GM19035 (cell line): ENCODE data around the gene ATG4A.

ENCODE experiments used
- ATAC-seq: cut with Tn5 transposase; IDR thresholded peaks from one replicate; pipeline ENCODE4 v1.9.1; 2021; ENCODE audit not compliant: unreplicated experiment

ATG4A gene, protein sequence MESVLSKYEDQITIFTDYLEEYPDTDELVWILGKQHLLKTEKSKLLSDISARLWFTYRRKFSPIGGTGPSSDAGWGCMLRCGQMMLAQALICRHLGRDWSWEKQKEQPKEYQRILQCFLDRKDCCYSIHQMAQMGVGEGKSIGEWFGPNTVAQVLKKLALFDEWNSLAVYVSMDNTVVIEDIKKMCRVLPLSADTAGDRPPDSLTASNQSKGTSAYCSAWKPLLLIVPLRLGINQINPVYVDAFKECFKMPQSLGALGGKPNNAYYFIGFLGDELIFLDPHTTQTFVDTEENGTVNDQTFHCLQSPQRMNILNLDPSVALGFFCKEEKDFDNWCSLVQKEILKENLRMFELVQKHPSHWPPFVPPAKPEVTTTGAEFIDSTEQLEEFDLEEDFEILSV

DNA sequence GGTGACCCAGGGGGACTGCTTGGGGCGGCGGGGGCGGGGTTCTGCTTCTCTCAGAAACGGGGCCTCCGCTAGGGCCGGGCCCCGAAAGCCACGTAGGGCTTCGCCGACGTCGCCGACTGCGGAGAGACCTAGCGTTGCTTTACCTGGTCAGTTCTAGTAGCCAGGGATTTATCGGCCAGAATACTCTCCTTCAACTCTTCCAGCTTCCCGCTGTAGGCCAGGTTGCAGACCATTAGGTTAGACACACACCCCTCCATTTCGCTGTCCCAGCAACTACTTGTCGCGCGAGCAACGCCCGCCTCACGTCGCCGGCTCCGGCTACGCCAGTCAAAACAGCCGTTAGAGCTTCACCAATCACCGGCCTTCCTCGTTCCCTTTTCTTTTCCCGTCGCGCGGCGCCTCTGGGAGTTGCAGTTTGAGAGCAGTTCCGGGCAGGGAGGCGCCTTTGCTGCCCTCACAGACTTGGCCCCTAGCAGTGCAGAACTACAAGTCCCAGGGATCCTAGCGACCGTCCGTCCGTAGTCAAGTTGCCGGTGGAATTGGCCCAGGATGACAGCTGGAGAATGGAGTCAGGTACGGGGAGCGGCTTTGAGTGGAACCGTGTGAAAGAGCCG lies at the start of gene ATG4A, which contains the start of gene PSMD10:
Gene ATG4A (plus strand): TSS at position 515 of the 614 bp plus-strand sequence. CDS start 49 bp downstream, at position 564.
Gene PSMD10 (minus strand): TSS at position 279 of the 614 bp plus-strand sequence. CDS start 22 bp downstream, at position 257.
- ATAC-seq: peak; percentile 96

- ATAC-seq: no peak
Measured at GRCh38 chrX:108044554-108045256, 46.9 kb upstream of the ATG4A start, which contains the start of gene VSIG1. Gene VSIG1, plus strand, starts transcription at chrX:108045065. Its CDS starts 66 bp downstream, at chrX:108045131.

- no peak for ATAC-seq
Measured at GRCh38 chrX:108049649-108050048, 41.9 kb upstream of the ATG4A start.

DNA sequence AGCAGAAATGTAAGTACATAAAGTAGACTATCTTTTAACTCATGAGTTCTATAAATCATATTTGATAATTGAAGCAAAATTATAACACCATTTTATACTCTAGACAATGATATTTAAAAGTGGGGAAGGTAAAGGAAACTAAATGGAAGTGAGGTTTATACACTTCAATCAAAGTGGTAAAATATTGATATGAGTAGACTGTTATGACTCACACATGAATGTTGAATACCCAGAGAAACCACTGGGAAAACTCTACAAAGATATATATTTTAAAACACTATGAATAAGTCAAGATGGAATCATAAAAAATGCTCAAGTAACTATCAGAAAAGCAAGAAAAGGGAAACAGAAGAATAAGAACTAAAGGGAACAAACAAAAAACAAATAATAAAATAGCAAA lies 38.4 kb upstream of the ATG4A start:
- ATAC-seq: no peak

DNA sequence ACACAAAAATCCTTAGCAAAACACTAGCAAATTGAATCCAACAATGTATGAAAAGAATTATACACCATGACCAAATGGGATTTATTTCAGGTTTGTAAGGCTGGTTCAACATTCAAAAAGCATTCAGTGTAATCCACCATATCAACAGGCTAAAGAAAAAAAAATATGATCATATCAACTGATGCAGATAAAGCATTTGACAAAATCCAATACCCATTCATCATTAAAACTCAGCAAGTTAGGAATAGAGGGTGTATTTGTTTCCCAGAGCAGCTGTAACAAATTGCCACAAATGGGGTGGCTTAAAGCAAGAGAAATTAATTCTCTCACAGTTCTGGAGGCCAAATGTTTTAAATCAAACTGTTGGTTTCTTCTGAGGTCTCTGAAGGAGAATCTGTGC lies 36.0 kb upstream of the ATG4A start:
- no peak for ATAC-seq

DNA sequence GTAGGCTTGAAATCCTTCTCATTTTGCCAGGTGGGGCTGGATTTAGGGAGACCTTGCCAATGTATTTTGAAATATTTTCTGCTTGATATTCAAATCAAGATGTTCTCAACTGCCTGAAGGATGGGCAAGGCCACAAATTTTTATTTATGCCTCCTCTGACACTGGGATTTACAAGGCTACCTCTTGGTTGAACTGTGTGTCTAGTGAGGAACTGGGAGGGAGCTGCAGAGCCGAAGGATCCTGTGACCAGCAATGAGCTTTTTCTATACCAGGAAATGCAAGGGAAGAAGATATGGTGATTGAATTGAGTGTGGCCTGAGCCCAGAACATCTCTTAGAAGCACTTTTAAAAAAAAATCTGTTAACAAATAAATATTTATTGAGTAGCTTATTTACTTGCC lies 31.8 kb upstream of the ATG4A start:
- no peak for ATAC-seq

DNA sequence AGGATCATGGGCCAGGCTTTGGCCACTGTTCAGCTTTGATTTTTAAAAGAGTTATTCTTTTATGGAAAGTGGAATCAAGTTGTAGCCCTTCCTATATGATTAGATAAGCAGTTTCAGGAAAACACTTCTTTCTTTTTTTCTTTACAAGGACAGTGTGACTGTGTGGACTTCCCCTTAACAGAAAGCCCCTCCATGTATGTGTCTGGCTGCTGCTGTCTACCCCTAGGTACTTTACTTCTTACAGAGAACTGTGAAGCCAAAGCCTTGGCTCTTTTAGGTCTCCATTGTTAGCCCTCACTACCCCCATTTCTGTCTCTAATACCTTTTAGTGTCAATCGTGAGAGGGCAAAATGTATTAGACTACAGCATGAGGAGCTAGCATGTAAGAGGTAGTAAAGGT lies 27.6 kb upstream of the ATG4A start:
- no peak for ATAC-seq

DNA sequence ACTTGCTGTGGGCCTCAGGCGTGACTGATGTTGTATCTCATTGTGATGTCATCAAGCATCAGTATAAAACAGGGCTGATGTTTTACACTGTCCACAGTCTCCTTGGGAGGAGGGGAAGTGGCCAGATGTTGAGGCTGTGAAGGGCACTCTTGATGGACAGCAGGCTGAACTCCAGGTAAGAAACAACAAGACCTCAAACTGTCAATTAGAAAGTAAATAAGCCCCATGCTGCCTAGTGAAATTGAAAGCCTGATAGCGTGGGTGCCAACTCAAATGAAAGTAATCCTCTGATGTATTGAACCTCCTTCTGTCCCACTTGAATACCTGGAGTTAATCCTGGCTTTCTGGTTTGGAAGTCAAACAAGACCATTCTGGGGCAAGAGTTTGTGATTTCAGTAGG lies 27.0 kb upstream of the ATG4A start:
- ATAC-seq: no peak

GRCh38 chrX:108068121-108068520 lies 23.5 kb upstream of the ATG4A start:
- ATAC-seq: no peak

DNA sequence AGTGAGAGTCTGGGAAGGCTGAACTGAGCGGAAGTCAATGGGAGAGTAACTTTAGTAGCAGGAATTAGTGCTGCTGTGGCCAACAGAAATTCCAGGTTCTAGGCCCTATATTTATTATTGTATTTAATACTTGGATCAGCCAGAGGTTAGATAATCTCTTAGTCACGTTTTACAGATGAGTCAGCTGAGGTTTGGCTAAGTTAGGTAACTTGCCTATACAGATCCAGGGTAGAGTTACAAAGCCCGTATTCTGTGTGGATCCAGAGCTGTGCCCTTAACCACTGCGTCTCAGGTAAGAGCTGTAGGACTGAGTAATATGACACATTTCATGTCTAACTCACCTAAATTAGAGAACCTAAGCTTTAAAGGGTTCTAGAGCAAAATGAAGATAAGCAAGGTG lies 20.7 kb upstream of the ATG4A start:
- no peak for ATAC-seq

- no peak for ATAC-seq
Measured at GRCh38 chrX:108071578-108071977, 20.0 kb upstream of the ATG4A start.

GRCh38 chrX:108072746-108073145 lies 18.8 kb upstream of the ATG4A start:
- ATAC-seq: no peak

- ATAC-seq: no peak
Measured at GRCh38 chrX:108081110-108081509, 10.5 kb upstream of the ATG4A start.

- no peak for ATAC-seq
Measured at GRCh38 chrX:108087792-108088191, 3.8 kb upstream of the ATG4A start.

- ATAC-seq: no peak
Measured at GRCh38 chrX:108088511-108088910, 3.1 kb upstream of the ATG4A start.

- peak; percentile 4 for ATAC-seq
Measured at GRCh38 chrX:108090491-108091263, 901 bp upstream of the ATG4A start.

DNA sequence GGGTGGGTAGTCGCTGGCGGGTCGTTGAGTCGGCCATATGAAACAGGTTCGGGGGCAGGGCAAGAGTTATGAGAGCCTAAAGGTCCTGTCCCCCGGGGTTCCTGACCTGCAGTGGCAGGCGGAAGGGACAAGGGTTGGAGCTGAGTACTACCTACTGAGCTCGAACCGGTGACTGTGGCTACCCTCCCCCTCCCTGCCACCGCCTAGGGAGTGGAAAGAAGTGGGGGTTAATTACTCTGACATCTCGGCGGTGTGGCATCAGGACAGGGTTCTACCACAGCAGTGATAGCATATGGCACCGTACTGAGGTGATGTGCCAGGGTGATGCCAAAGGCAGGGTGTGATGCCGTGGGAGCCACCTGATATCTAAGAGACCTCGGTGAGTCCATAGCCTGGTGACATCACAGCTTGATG lies 307 bp downstream of the ATG4A start:
- ATAC-seq: peak; percentile 45

DNA sequence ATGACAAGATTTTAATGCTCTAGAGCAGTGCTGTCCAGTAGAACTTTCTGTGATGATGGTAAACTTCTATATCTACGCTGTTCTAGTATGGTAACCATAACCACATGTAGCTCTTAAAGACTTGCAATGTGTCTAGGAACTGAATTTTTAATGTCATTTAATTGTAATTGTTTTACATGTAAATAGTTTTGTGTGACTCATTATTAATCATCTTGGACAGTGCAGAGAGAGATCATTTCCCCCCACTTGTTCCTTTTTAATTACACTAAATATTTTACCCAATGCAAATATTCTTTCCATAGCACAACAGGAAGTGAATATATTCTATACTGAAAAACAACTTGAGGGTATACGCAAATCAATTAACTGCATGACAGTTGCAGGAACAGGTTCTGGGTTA lies 5.8 kb downstream of the ATG4A start:
- no peak for ATAC-seq

DNA sequence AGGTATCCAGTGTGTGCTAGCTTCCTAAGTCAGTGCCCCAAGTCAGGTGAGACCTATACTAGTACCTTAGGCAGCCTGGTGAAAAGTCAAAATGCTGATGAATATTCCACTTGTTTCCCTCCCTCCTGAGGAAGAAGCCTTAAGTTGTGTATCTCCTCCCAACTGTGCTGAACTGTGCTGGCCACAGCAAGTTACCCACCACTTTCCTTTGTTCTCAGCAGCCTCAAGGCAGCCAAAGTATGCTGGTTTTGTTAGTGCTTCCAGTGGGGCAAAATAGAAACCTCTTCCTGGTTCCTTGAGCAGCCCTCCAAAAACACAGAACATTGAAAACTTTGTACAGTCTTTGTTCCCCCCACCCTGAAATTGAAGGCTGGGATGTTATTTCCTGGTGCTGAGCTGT lies 13.9 kb downstream of the ATG4A start:
- ATAC-seq: no peak

DNA sequence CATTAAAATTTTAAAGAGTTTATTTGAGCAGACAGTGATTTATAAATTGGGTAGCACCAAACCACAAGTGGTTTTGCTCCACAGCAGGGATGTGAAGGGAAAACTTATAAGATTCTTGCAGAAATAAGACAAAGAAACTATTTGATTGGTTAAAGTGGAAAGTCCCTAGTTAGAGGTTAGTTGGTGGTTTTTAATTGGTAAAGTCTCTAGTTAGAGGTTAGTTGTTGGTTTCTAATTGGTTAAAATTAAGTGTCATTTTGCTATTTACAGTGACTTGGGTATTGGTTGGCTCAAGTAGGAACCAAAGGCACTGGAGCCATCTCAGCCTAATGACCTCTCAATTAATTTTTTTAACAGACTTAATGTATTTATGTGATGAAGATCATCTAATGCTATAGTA lies 23.0 kb downstream of the ATG4A start:
- ATAC-seq: no peak

DNA sequence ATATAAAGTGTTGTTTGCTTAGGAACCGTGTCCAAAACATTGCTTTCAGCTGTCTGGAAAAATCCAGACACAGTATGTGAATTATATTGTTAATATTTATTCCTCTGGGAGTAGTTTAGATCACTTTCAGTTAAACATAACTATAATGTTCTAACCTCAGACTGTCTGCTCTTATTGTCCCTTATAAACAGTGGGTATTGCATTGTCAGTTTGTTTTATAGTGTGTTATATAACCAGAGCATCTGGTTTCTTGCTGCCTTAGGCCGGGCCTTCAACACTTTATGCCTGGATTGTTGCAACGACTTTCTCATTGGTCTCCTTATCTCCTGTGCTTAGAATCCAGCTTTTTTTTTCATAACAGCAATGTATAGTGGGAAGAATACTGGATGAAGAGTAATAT lies 26.4 kb downstream of the ATG4A start:
- no peak for ATAC-seq
